HG03159 (cell line): ENCODE results near the gene PELI1.

Source experiments
- ATAC-seq: cut with Tn5 transposase; IDR thresholded peaks from one replicate; pipeline ENCODE4 v1.9.1; 2021; ENCODE audit warnings: mild to moderate bottlenecking, moderate library complexity; ENCODE audit not compliant: unreplicated experiment

PELI1 gene

GRCh38 chr2:64162516-64162915 lies 18.3 kb upstream of the PELI1 start:
- no peak for ATAC-seq

- ATAC-seq = no peak
Measured at GRCh38 chr2:64157792-64158191, 13.6 kb upstream of the PELI1 start.

GRCh38 chr2:64153811-64154210 lies 9.6 kb upstream of the PELI1 start:
- no peak for ATAC-seq

GRCh38 chr2:64151476-64151875 lies 7.3 kb upstream of the PELI1 start:
- no peak for ATAC-seq

GRCh38 chr2:64145714-64146113 lies 1.5 kb upstream of the PELI1 start:
- no peak for ATAC-seq

- ATAC-seq = no peak
Measured at GRCh38 chr2:64145119-64145518, 899 bp upstream of the PELI1 start.

GRCh38 chr2:64143169-64144056 lies 807 bp downstream of the PELI1 start:
- ATAC-seq = peak; percentile 17

- ATAC-seq = no peak
Measured at GRCh38 chr2:64142741-64143168, 1.5 kb downstream of the PELI1 start.

GRCh38 chr2:64141674-64142405 lies 2.4 kb downstream of the PELI1 start:
- no peak for ATAC-seq

GRCh38 chr2:64140665-64141200 lies 3.5 kb downstream of the PELI1 start:
- no peak for ATAC-seq

- no peak for ATAC-seq
Measured at GRCh38 chr2:64139956-64140355, 4.3 kb downstream of the PELI1 start.

- no peak for ATAC-seq
Measured at GRCh38 chr2:64137996-64138395, 6.2 kb downstream of the PELI1 start.

GRCh38 chr2:64137567-64137966 lies 6.7 kb downstream of the PELI1 start:
- no peak for ATAC-seq

- ATAC-seq = no peak
Measured at GRCh38 chr2:64135421-64135820, 8.8 kb downstream of the PELI1 start.

GRCh38 chr2:64134813-64135212 lies 9.4 kb downstream of the PELI1 start:
- ATAC-seq = no peak

- no peak for ATAC-seq
Measured at GRCh38 chr2:64133828-64134227, 10.4 kb downstream of the PELI1 start.

- no peak for ATAC-seq
Measured at GRCh38 chr2:64133354-64133753, 10.9 kb downstream of the PELI1 start.

GRCh38 chr2:64130333-64130732 lies 13.9 kb downstream of the PELI1 start:
- ATAC-seq = no peak

- ATAC-seq = no peak
Measured at GRCh38 chr2:64128943-64129391, 15.3 kb downstream of the PELI1 start.

- ATAC-seq = no peak
Measured at GRCh38 chr2:64128406-64128805, 15.8 kb downstream of the PELI1 start.

GRCh38 chr2:64127119-64127518 lies 17.1 kb downstream of the PELI1 start:
- no peak for ATAC-seq

GRCh38 chr2:64126601-64127000 lies 17.6 kb downstream of the PELI1 start:
- ATAC-seq = no peak
